PC-3 (cell line): ENCODE data around the gene PSD. TPM values are rescaled to one million over a fixed set of nuclear protein-coding genes. Genes with fewer than 3 reads are reported as not detected.
A peak's percentile ranks its signal among the peaks of the same experiment; 100 is the strongest.

Source experiments
- ATAC-seq: fragments of 200-7000 bp; cut with Tn5 transposase; 2 replicates; pipeline ENCODE4 v1.9.1; 2020; ENCODE audit warnings: mild to moderate bottlenecking, moderate library complexity
- BruUV-seq: library from RNA; stranded (reverse); fragments of 400-500 nt; replicated peaks from 2 replicates; lab custom pipeline; 2021; lab: Mats Ljungman, UMichigan
- CTCF ChIA-PET: fragments of 300-600 bp; sonication (Branson Sonifier 250); formaldehyde crosslinking; loops from one replicate; lab custom pipeline; 2022; ENCODE audit warnings: antibody characterized with exemption; lab: Charles Lee
- POLR2A ChIA-PET: fragments of 300-600 bp; sonication (Branson Sonifier 250); formaldehyde crosslinking; loops from one replicate; lab custom pipeline; 2022; ENCODE audit warnings: antibody characterized with exemption; ENCODE audit not compliant: unreplicated experiment; lab: Charles Lee
- DNase-seq: peaks from one replicate; pipeline ENCODE4 v3.0.0-alpha.2; 2015
- H2AFZ ChIP-seq: fragments of 300-600 bp; sonication (generic); 2 replicates; pipeline ENCODE4 v1.6.0; 2016; ENCODE audit warnings: antibody characterized with exemption, low read length
- H3F3A ChIP-seq: fragments of 300-600 bp; sonication (generic); one replicate; pipeline ENCODE4 v1.6.0; 2017; ENCODE audit warnings: antibody characterized with exemption, low read length, control low read depth, mild to moderate bottlenecking; ENCODE audit not compliant: unreplicated experiment
- H3K27ac ChIP-seq: fragments of 300-600 bp; sonication (generic); 2 replicates; pipeline ENCODE4 v1.5.1; 2016; ENCODE audit warnings: mild to moderate bottlenecking, low read length
- H3K27me3 ChIP-seq: fragments of 300-600 bp; sonication (generic); 2 replicates; pipeline ENCODE4 v1.6.1; 2016; ENCODE audit warnings: low read length, mixed read lengths
- H3K36me3 ChIP-seq: fragments of 300-600 bp; sonication (generic); 2 replicates; pipeline ENCODE4 v1.6.1; 2016; ENCODE audit warnings: low read depth, mixed run types, low read length, mixed read lengths
- H3K4me1 ChIP-seq: fragments of 300-600 bp; sonication (generic); 2 replicates; pipeline ENCODE4 v1.5.1; 2016; ENCODE audit warnings: low read length; ENCODE audit not compliant: insufficient read depth
- H3K4me2 ChIP-seq: fragments of 300-600 bp; sonication (generic); 2 replicates; pipeline ENCODE4 v1.6.0; 2016; ENCODE audit warnings: low read length
- H3K4me3 ChIP-seq: fragments of 300-600 bp; sonication (generic); 2 replicates; pipeline ENCODE4 v1.5.1; 2016; ENCODE audit warnings: mild to moderate bottlenecking, low read length, mixed read lengths
- H3K79me2 ChIP-seq: fragments of 300-600 bp; sonication (generic); 2 replicates; pipeline ENCODE4 v1.6.1; 2017; ENCODE audit warnings: low read length, mixed read lengths
- H3K9ac ChIP-seq: fragments of 300-600 bp; sonication (generic); 2 replicates; pipeline ENCODE4 v1.6.0; 2016; ENCODE audit warnings: mild to moderate bottlenecking, low read length
- H3K9me2 ChIP-seq: fragments of 300-600 bp; sonication (generic); replicated peaks from 2 replicates; pipeline ENCODE4 v1.6.1; 2016; ENCODE audit warnings: mixed run types, low read length, mixed read lengths
- H3K9me3 ChIP-seq: fragments of 300-600 bp; sonication (generic); 2 replicates; pipeline ENCODE4 v1.6.1; 2016; ENCODE audit warnings: low read length, mixed read lengths
- H4K20me1 ChIP-seq: fragments of 300-600 bp; sonication (generic); 2 replicates; pipeline ENCODE4 v1.6.1; 2016; ENCODE audit warnings: low read length, mixed read lengths
- CTCF ChIP-seq: fragments of 300-600 bp; sonication (generic); conservative IDR thresholded peaks from 2 replicates; pipeline ENCODE4 v1.5.1; 2017; ENCODE audit warnings: antibody characterized with exemption, low read depth, mild to moderate bottlenecking, low read length
- EZH2 ChIP-seq: fragments of 300-600 bp; sonication (generic); IDR thresholded peaks from one replicate; pipeline ENCODE4 v1.6.1; 2017; ENCODE audit warnings: antibody characterized with exemption, mild to moderate bottlenecking, low read length; ENCODE audit not compliant: unreplicated experiment
- EZH2phosphoT487 ChIP-seq: fragments of 300-600 bp; sonication (generic); IDR thresholded peaks from 2 replicates; pipeline ENCODE4 v1.6.1; 2018; ENCODE audit warnings: mild to moderate bottlenecking, antibody characterized with exemption, low read length, borderline replicate concordance
- intact Hi-C: fragments of 100-400 bp; cut with micrococcal nuclease; formaldehyde crosslinking; loops from 2 replicates; pipeline ENCODE4 v1.9.0; 2023
- total RNA-seq: library from RNA; depleted of rRNA; stranded (reverse); fragments of >200 nt; gene quantifications from 2 replicates; pipeline ENCODE4 v1.2.3, GENCODE V29; 2014

The PSD gene
- total RNA-seq, 1 experiment from 2014 or later: 0.22 TPM

DNA sequence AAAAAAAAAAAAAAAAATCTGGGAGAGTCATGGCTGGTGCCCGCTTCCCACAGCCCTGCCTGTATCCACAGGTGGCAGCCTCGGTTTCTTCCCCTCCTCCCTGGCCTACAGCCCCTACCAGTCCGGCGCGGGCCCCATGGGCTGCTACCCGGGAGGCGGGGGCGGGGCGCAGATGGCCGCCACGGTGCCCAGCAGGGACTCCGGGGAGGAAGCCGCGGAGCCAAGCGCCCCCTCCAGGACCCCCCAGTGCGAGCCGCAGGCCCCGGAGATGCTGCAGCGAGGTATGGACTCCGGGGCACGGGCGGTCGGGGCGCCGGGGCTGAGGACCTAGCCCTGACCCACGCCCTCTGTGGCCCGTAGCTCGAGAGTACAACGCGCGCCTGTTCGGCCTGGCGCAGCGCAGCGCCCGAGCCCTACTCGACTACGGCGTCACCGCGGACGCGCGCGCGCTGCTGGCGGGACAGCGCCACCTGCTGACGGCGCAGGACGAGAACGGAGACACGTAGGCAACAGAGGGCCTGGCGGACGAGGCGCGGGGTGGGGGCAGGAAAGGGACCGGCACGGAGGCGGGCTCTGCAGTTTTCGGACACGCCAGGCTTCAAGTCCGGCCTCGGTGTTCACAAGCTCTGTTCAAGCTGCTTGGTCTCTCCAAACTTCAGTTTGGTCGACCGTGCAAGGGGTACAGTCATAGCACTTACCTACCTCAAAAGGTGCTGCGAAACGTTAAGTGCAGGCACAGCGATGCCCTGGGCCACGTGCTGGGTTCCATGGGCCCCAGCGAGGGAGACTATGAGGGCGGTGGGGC is 19.2 kb downstream of the PSD start:
- no peak for TF ChIP-seq EZH2phosphoT487
- TF ChIP-seq CTCF: peak; percentile 84
- Histone ChIP-seq H3K36me3 (no peaks in the 10 kb centered on the region; the same call in 1 of the 2 replicates), H3K27ac (peak overlapping the region; percentile 30; the same call in 1 of the 2 replicates), H3K9ac (peak overlapping the region; percentile 56), H3K27me3 (no peaks in the 10 kb centered on the region), H3K79me2 (peaks cover 15% of the 10 kb centered on the region), H3F3A (no peaks in the 10 kb centered on the region), H3K9me2 (no peaks in the 10 kb centered on the region), H3K4me2 (peak overlapping the region; percentile 84), H2AFZ (no peak overlapping the region), H4K20me1 (no peaks in the 10 kb centered on the region), H3K9me3 (no peaks in the 10 kb centered on the region), H3K4me1 (peaks cover 35% of the 10 kb centered on the region), H3K4me3 (peak overlapping the region; percentile 67)
- intact Hi-C loops: loop anchor here (1.0 kb wide), 1 partner anchor 170 kb away; no protein-coding TSS in a partner anchor
- ChIA-PET POLR2A (no interaction called here), CTCF (interaction anchor here (0.6 to 0.7 kb wide), 3 partner anchors 21 to 248 kb away, joined by 3 to 4 read pairs (median 3); no protein-coding TSS in a partner anchor)
- DNase-seq (peak; percentile 80), ATAC-seq (peak; percentile 52)
- no TSS peak for BruUV-seq

DNA sequence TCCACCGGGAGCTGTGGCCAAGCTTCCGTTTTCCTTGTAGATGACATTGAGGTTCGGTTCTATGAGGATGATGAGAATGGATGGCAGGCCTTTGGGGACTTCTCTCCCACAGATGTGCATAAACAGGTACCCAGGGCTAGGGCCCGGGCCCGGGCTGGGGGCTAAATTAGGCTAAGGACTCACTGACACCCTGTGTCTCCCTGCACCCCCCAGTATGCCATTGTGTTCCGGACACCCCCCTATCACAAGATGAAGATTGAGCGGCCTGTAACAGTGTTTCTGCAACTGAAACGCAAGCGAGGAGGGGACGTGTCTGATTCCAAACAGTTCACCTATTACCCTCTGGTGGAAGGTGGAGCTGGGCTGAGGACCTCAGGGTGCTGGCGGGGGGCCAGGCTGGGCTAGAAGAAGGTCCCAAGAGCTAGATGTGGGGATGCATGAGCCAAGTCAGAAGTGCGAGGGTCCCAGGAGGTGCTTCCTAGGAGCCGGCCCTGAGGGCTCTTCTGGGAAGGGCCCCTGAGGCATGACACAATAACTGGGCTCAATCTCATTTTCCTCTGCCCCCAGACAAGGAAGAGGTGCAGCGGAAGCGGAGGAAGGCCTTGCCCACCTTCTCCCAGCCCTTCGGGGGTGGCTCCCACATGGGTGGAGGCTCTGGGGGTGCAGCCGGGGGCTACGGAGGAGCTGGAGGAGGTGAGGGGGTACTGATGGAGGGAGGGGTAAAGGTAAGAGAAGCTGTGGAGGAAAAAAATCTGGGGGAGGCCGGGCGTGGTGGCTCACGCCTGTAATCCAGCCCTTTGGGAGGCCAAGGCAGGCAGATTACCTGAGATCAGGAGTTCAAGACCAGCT is 20.2 kb downstream of the PSD start:
- no peaks in the 10 kb centered on the region for H3K27me3 ChIP-seq
- no peaks in the 10 kb centered on the region for H3F3A ChIP-seq
- no peak overlapping the region; the same call in 1 of the 2 replicates for H3K4me3 ChIP-seq
- no peaks in the 10 kb centered on the region for H3K9me3 ChIP-seq
- peaks cover 15% of the 10 kb centered on the region for H3K79me2 ChIP-seq
- peaks cover 35% of the 10 kb centered on the region for H3K4me1 ChIP-seq
- intact Hi-C loops: loop anchor here (1.0 kb wide), 1 partner anchor 169 kb away; no protein-coding TSS in a partner anchor
- H3K36me3 ChIP-seq: no peaks in the 10 kb centered on the region; the same call in 1 of the 2 replicates
- ChIA-PET CTCF (interaction anchor here (0.6 kb wide), 1 partner anchor 49 kb away, joined by 4 read pairs; no protein-coding TSS in a partner anchor), POLR2A (no interaction called here)
- H3K9me2 ChIP-seq: no peaks in the 10 kb centered on the region
- no peak overlapping the region for H3K9ac ChIP-seq
- H2AFZ ChIP-seq: no peak overlapping the region
- no peaks in the 10 kb centered on the region for H4K20me1 ChIP-seq
- H3K27ac ChIP-seq: no peak overlapping the region
- BruUV-seq: no TSS peak
- ATAC-seq: no peak
- no peak for TF ChIP-seq EZH2
- no peak for TF ChIP-seq EZH2phosphoT487
- no peak for TF ChIP-seq CTCF
- no peak for DNase-seq
- peak overlapping the region; percentile 84; the same call in 1 of the 2 replicates for H3K4me2 ChIP-seq
